Measurements from ENCODE around the gene ZNF500. TPM values are rescaled to one million over a fixed set of nuclear protein-coding genes. Genes with fewer than 3 reads are reported as not detected.

Gene ZNF500
- total RNA-seq, 4 donors from 2014 or later = 12.6 to 23.3 (median 20.5) TPM

DNA sequence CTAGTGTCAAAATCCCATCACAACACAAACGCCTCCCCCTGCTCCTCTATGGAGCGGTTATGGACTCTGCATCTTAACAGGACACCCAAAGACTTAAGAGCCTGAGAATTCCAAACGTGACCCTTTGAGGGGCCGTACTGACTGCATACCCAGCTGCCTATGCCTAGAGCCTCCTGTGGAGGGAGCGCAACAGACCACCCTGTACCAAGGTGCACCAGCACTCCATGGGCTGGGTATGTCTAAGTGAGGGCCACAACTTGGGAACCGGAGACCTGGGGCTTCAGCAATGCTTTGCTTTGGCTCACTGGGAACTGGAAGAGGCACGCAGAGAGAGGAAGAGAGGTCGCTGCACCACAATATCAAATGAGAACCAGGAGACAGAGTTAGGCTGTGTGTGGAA, 38.3 kb downstream of the ZNF500 start:
- WGBS, 2 donors = 94% methylated on average over 8 of the region's 8 CpGs
- intact Hi-C loops (cut with DNase I; ENCODE audit: low total_unique reads) = no loop called here
- DNase-seq (ENCODE audit: low spot score in 2 of 2) = no peak
- H3K4me3 ChIP-seq (ENCODE audit: low read depth, poor library complexity, severe bottlenecking) = no peak overlapping the region
- no peak for TF ChIP-seq POLR2A (IDR thresholded peaks at IDR 0.05)
- TF ChIP-seq, protein P1, sequence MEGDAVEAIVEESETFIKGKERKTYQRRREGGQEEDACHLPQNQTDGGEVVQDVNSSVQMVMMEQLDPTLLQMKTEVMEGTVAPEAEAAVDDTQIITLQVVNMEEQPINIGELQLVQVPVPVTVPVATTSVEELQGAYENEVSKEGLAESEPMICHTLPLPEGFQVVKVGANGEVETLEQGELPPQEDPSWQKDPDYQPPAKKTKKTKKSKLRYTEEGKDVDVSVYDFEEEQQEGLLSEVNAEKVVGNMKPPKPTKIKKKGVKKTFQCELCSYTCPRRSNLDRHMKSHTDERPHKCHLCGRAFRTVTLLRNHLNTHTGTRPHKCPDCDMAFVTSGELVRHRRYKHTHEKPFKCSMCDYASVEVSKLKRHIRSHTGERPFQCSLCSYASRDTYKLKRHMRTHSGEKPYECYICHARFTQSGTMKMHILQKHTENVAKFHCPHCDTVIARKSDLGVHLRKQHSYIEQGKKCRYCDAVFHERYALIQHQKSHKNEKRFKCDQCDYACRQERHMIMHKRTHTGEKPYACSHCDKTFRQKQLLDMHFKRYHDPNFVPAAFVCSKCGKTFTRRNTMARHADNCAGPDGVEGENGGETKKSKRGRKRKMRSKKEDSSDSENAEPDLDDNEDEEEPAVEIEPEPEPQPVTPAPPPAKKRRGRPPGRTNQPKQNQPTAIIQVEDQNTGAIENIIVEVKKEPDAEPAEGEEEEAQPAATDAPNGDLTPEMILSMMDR (IDR thresholded peaks at IDR 0.05) = no peak

DNA sequence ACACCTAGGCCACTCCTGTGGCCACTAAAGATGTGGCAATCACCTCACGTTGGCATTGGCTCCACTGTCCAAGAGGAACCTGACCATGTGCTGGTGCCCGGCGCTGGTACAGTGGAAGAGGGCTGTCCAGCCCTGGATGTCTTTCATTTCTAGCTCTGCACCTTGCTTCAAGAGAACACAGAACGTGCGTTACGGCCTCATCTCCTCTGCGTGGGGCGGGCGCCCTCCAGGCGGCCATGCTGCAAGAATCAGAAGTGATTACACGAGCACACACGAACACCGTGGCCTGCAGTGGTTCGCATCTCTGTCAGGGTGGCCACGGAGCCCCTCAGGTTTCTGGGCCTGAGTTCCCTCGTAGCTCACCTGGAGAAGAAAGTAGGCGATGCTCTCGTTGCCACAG, 40.3 kb downstream of the ZNF500 start:
- intact Hi-C loops (cut with DNase I; ENCODE audit: low total_unique reads) = no loop called here
- H3K4me3 ChIP-seq (ENCODE audit: low read depth, poor library complexity, severe bottlenecking) = no peak overlapping the region
- TF ChIP-seq, protein P1 (IDR thresholded peaks at IDR 0.05) = no peak
- TF ChIP-seq POLR2A (IDR thresholded peaks at IDR 0.05) = no peak
- DNase-seq (ENCODE audit: low spot score in 2 of 2) = no peak
- 86 to 89% methylated on average over 17 to 18 of the region's 18 CpGs for WGBS, 2 donors

DNA sequence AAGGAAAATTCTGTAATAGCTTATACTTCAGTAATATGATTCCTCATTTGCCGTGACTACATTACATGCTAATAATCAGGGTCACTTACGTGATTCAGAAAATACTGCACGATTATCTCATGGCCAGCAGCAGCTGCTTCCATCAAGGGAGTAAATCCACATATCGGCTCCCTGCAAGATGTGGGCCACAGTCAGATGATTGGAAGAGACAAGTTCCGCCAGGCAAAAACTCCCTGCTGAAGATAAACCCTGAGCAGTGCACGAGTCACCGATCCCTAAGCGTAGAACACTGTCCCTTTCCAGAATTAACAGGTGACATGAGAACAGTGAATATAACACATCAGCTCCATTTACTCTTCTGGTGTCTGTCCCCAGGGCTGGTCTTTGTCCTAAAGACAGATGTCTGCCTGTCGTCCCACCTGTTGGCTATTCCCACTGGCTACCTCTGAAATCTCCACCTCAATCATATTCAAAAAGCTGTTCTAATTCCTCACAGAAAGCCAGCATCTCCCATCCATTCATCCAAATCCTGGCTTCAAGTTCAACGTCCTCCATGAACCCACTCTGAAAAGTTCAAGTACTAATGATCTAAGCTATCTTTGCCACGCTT, 42.2 kb downstream of the ZNF500 start:
- intact Hi-C loops (cut with DNase I; ENCODE audit: low total_unique reads) = no loop called here
- 88 to 92% methylated on average over 11 of the region's 11 CpGs for WGBS, 2 donors
- H3K4me3 ChIP-seq (ENCODE audit: low read depth, poor library complexity, severe bottlenecking) = no peak overlapping the region
- TF ChIP-seq, protein P1 (IDR thresholded peaks at IDR 0.05) = no peak
- TF ChIP-seq POLR2A (IDR thresholded peaks at IDR 0.05) = no peak
- DNase-seq (ENCODE audit: low spot score in 2 of 2) = no peak

DNA sequence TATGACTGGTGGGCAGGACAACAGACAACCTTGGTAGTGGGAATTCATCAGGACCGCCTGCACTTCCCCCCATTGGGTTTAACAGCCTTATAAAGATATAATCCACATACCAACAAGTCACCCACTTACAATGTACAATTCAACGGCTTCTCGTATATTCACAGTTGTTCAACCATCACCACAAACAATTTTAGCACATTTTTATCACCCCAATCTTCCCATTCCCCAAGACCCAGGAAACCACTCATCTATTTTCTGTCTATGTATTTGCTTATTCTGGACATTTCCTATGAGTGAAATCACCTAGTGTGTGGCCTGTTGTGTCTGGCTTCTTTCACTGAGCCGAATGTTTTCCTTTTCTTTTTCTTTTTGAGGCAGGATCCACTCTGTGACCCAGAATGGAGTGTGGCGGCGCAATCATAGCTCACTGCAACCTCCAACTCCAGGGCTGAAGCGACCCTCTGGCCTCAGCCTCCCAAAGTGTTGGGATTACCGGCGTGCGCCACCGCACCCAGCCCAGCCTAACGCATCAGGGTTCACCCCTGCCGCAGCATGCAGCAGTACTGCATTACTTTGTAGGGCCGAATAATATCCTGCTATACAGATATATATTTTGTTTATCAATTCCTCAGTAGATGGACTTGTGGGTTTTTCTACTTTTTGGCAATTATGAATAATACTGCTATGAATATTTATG, 43.7 kb downstream of the ZNF500 start:
- DNase-seq (ENCODE audit: low spot score in 2 of 2) = no peak
- 96% methylated on average over 14 of the region's 14 CpGs for WGBS, 2 donors
- intact Hi-C loops (cut with DNase I; ENCODE audit: low total_unique reads) = no loop called here
- H3K4me3 ChIP-seq (ENCODE audit: low read depth, poor library complexity, severe bottlenecking) = no peak overlapping the region
- TF ChIP-seq POLR2A (IDR thresholded peaks at IDR 0.05) = no peak

DNA sequence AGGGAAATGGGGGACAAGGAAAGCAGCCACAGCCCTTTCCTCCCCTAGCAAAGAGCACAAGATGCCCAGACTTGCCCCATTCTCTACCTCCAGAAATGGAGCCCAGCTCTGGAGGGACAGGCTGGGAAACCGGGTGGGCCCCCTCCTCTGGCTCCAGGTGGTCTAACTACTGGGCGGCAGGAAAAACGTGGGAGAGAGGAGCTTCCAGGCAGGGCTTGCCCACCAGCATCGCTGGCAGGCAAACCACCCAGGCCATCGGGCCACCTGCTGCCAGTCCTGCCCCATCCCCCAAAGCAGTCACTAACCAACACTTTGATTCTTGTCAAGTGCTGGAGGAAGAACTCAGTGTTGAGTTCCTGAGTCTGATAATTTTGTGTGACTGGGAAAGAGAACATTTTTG, 48.5 kb downstream of the ZNF500 start:
- 69 to 73% methylated on average over 5 of the region's 5 CpGs for WGBS, 2 donors
- intact Hi-C loops (cut with DNase I; ENCODE audit: low total_unique reads) = no loop called here
- no peak overlapping the region for H3K4me3 ChIP-seq (ENCODE audit: low read depth, poor library complexity, severe bottlenecking)
- no peak for TF ChIP-seq POLR2A (IDR thresholded peaks at IDR 0.05)
- TF ChIP-seq, protein P1 (IDR thresholded peaks at IDR 0.05) = no peak
- no peak for DNase-seq (ENCODE audit: low spot score in 2 of 2)

DNA sequence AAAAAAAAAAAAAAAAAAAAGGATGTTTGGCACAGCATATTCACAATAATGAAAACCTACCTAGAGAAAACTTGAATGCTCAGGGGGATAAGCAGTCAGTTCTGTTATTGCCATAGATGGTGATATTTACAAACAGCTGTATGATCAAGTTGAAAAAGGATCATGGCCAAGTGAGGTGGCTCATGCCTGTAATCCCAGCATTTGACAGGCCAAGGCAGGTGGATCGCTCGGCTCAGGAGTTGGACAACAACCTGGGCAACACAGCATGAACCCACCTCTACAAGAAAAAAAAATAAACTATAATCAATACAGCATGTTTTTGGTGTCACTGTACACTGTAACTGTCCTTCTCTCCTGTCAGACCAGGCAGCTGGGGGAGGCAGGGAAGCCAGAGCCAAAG, 52.0 kb downstream of the ZNF500 start:
- WGBS, 2 donors = 79 to 85% methylated on average over 2 of the region's 2 CpGs
- no peak for DNase-seq (ENCODE audit: low spot score in 2 of 2)
- intact Hi-C loops (cut with DNase I; ENCODE audit: low total_unique reads) = no loop called here
- no peak for TF ChIP-seq POLR2A (IDR thresholded peaks at IDR 0.05)
- TF ChIP-seq, protein P1 (IDR thresholded peaks at IDR 0.05) = no peak
- H3K4me3 ChIP-seq (ENCODE audit: low read depth, poor library complexity, severe bottlenecking) = no peak overlapping the region
